GM19395 (cell line): ENCODE measurements around the gene SRMS.

Experiments used
- ATAC-seq: cut with Tn5 transposase; IDR thresholded peaks from one replicate; pipeline ENCODE4 v1.9.1; 2021; ENCODE audit warnings: mild to moderate bottlenecking, moderate library complexity; ENCODE audit not compliant: unreplicated experiment

Gene SRMS

DNA sequence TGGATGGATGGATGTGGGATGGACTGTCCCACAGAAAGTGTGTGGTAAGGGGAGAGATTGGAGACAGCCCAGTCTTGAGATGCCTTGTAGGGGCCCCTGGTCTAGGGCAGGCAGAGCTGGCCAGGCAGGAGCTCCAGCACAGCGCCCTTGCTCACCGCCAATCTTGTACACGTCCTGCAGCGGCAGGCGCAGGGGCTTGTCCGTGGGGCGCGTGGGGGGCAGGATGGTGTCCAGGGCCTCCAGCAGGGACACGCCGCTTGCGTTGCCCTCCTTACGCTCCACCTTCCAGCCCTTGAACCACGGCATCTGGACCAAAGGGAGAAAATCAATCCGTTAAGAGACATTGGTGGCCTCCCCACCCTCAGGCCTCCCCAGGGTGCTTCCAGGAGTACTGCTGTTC, 54.6 kb downstream of the SRMS start:
- ATAC-seq = no peak

DNA sequence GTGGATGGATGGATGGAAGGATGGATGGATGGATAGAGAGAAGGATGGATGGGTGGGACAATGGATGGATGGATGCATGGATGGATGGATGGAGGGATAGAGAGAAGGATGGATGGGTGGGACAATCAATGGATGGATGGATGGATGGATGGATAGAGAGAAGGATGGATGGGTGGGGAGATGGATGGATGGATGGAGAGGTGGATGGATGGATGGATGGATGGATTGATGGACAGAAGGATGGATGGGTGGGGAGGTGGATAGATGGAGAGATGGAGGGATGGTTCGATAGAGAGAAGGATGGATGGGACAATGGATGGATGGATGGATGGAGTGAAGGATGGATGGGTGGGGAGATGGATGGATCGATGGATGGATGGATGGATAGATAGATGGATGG, 55.0 kb downstream of the SRMS start:
- no peak for ATAC-seq

DNA sequence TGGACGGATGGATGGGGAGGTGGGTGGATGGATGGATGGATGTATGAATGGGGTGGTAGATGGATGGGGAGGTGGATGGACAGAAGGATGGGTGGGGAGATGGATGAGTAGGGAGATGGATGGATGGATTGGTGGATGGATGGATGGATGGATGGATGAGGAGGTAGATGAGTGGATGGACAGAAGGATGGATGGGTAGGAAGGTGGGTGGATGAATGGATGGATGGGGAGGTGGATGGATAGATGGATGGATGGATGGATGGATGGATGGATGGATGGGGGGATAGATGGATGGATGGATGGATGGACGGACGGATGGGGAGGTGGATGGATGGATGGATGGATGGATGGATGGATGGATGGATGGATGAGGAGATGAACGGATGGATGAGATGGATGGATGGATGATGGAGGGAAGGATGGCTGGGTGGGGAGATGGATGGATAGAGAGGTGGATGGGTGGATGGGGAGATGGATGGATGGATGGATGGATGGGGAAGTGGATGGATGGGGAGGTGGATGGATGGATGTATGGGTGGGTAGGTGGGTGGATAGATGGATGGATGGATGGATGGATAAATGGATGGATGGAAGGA, 55.8 kb downstream of the SRMS start:
- ATAC-seq = no peak

DNA sequence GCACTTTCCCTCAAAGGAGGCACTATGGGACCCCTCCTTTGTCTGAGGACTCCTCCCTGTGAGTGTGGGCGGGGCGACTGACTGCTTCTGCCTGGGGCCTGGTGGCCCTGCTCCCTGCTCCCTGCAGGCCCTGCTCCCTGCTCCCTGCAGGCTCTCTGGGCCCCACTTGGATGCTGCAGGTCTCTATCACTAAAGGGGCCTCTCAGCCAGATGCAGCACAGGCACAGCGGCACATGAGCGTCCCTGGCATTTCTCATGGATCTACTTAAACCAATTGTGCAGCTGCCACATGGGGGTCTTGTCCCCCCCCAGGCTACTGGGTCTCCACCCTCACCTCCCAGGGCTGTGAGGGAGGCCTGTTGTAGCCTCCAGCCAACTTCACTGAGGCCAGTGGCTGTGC, 56.5 kb downstream of the SRMS start:
- no peak for ATAC-seq
